Chondrocyte (in vitro differentiated cells): Measurements from ENCODE around the gene SUN1. TPM values are rescaled to one million over a fixed set of nuclear protein-coding genes. Genes with fewer than 3 reads are reported as not detected.
A peak's percentile ranks its signal among the peaks of the same experiment; 100 is the strongest.

ENCODE experiments used
- DNase-seq: peaks from one replicate; pipeline ENCODE4 v3.0.0; 2021; ENCODE audit warnings: mixed read lengths, low spot score
- H3K27ac Mint-ChIP-seq: one replicate; pipeline ENCODE4 v1.8.0; 2021; ENCODE audit warnings: mild to moderate bottlenecking, moderate library complexity, mixed read lengths; ENCODE audit not compliant: unreplicated experiment
- H3K27me3 Mint-ChIP-seq: 2 replicates; pipeline ENCODE4 v1.8.0; 2021; ENCODE audit warnings: low read depth, mixed read lengths
- H3K36me3 Mint-ChIP-seq: 2 replicates; pipeline ENCODE4 v1.8.0; 2021; ENCODE audit warnings: low read depth, mixed read lengths
- H3K4me1 Mint-ChIP-seq: 2 replicates; pipeline ENCODE4 v1.8.0; 2021; ENCODE audit warnings: low read depth, mild to moderate bottlenecking, mixed read lengths
- H3K4me3 Mint-ChIP-seq: one replicate; pipeline ENCODE4 v1.8.0; 2021; ENCODE audit warnings: mild to moderate bottlenecking, moderate library complexity, mixed read lengths; ENCODE audit not compliant: unreplicated experiment
- H3K9me3 Mint-ChIP-seq: 2 replicates; pipeline ENCODE4 v1.8.0; 2021; ENCODE audit warnings: low read depth, mixed read lengths
- total RNA-seq: library from RNA; stranded (reverse); gene quantifications from 3 replicates; pipeline ENCODE4 v1.2.1, GENCODE V29; 2021
- TF ChIP-seq, protein P1 (sequence below): fragments of 200-600 bp; sonication (generic); IDR thresholded peaks from 2 replicates; pipeline ENCODE4 v1.5.0; 2021; ENCODE audit warnings: antibody characterized with exemption, mild to moderate bottlenecking, moderate library complexity

Gene SUN1
- total RNA-seq, 1 donor from 2014 or later = 134 TPM

DNA sequence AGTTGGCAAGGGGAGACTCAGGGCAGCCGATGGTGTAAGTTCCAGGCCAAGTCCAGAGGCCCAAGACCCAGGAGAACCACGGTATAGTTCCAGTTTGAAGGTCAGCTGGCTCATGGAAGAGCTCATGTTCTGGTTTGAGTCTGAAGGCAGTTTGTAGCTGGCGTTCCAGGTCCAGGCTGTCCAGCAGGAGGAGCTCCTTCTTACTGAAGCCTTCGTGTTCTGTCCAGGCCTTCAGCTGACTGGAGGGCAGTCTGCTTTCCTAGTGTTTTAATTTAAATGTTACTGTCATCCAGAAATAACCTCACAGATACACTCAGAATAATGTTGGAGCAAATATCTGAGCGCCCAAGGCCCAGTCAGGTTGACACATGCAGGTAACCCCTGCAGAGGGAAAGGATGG lies 4.2 kb downstream of the SUN1 start:
- H3K27ac Mint-ChIP-seq = peak overlapping the region; percentile 81
- H3K36me3 Mint-ChIP-seq = peaks cover 15% of the 10 kb centered on the region
- H3K4me3 Mint-ChIP-seq = no peak overlapping the region
- peaks cover 42% of the 10 kb centered on the region for H3K4me1 Mint-ChIP-seq
- TF ChIP-seq, protein P1, sequence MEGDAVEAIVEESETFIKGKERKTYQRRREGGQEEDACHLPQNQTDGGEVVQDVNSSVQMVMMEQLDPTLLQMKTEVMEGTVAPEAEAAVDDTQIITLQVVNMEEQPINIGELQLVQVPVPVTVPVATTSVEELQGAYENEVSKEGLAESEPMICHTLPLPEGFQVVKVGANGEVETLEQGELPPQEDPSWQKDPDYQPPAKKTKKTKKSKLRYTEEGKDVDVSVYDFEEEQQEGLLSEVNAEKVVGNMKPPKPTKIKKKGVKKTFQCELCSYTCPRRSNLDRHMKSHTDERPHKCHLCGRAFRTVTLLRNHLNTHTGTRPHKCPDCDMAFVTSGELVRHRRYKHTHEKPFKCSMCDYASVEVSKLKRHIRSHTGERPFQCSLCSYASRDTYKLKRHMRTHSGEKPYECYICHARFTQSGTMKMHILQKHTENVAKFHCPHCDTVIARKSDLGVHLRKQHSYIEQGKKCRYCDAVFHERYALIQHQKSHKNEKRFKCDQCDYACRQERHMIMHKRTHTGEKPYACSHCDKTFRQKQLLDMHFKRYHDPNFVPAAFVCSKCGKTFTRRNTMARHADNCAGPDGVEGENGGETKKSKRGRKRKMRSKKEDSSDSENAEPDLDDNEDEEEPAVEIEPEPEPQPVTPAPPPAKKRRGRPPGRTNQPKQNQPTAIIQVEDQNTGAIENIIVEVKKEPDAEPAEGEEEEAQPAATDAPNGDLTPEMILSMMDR = peak; percentile 76
- no peak for DNase-seq
- no peaks in the 10 kb centered on the region for H3K9me3 Mint-ChIP-seq
- no peaks in the 10 kb centered on the region for H3K27me3 Mint-ChIP-seq

DNA sequence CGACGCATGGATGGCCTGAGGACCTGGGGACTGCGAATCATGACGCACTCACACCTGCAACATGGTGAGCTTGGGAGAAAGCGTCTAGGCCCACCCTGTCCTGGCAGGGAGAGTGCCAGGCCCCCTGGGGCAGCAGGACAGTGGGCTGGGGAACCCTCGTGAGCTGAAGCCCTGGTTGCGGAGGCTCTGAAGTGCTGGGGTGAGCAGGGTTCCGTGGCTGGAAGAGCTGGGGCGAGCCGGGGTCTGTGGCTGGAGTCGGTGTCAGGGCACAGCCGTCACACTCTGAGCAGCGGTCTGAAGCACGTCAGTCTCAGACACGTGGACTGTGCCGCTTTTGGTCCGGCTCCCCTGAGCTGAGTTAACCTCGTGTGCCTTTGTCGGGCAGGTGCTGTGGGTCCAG lies 4.7 kb downstream of the SUN1 start:
- Mint-ChIP-seq H3K36me3 (peaks cover 18% of the 10 kb centered on the region), H3K27me3 (no peaks in the 10 kb centered on the region), H3K4me1 (peaks cover 36% of the 10 kb centered on the region), H3K27ac (no peak overlapping the region), H3K9me3 (no peaks in the 10 kb centered on the region), H3K4me3 (no peak overlapping the region)
- TF ChIP-seq, protein P1 = no peak
- DNase-seq = peak; percentile 77

DNA sequence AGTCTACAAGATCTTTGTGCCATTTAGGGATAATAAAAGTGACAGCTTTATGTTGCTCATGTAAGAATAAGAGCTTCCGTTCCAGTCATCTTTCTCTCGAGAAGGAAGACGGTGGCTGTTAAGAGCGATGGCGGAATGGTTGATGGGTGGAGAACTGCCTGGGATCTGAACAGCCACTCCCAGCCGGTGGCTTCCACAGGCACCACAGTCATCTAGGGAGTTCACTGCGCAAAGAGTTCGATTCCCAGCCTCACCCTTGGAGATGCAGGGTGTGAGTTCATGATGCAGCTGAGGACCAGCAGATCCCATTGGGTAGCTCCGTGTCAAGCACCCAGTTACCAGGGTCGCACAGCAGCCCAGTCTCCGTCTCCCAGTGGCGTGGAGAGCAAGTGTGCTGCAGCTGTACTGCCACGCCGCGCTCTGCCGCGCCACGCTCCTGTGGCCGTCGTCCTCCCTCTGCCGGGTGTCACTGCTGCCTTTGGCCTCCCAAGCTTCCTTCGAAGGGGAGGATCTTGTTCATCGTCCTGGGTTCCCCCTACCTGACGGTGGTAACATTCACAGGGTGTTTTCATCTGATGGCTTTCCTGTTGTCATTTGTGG lies 7.8 kb downstream of the SUN1 start:
- Mint-ChIP-seq H3K27me3 (no peaks in the 10 kb centered on the region), H3K4me3 (no peak overlapping the region), H3K36me3 (peaks cover 30% of the 10 kb centered on the region)

DNA sequence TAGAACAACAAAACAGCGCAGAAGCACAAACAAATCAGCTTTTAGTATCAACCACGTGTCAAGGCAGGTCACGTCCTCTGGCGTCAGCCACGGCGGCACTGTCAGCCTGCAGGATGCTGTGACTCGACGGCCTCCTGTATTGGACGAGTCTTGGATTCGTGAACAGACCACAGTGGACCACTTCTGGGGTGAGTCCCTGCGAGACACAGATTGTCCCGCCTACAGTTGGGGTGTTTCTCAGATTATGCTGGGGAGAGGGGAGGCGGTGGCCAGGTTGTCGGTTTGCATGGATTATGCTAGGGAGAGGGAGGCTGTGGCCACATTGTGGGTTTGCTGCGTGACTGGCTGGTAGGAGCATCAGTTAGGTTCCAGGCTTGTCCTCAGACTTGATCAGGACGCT lies 9.7 kb downstream of the SUN1 start:
- Mint-ChIP-seq H3K27me3 (no peaks in the 10 kb centered on the region), H3K4me3 (no peak overlapping the region), H3K9me3 (no peaks in the 10 kb centered on the region), H3K36me3 (peaks cover 28% of the 10 kb centered on the region), H3K4me1 (no peaks in the 10 kb centered on the region), H3K27ac (no peak overlapping the region)
- peak; percentile 66 for DNase-seq
- TF ChIP-seq, protein P1 = no peak

More for the DNA sequence above, 7.8 kb downstream of the SUN1 start:
- Mint-ChIP-seq H3K27ac (no peak overlapping the region), H3K4me1 (peaks cover 11% of the 10 kb centered on the region), H3K9me3 (no peaks in the 10 kb centered on the region)
- peak; percentile 66 for DNase-seq
- TF ChIP-seq, protein P1 = no peak

DNA sequence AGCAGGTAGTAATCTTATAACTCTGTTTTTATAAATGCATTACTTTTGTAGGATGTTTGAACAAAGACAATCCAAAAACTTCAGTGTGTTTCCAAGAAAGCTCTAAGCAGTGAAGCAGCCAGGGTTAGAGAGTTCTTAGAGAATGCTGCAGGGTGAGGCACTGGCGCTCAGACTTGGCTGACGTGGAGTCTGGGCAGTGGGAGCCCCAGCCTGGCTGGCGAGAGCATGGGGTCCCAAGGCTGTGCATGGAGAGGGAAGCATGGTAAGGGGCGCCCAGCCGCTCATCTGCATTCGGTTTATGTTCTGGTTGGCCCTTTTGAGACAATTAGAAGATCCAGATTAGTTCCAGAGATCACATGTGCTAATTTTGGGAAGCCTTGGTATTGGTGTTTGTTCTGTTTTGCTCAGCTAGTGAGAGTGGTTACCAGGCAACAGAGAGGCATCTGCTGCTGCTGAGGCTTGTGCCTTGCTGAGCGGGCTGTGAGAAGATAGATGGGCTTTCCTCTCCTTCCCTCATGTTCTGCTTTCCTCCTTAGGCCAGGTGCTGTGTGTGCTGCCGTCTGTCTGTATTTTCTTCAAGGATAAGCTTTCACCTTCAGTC lies 10.3 kb downstream of the SUN1 start:
- H3K27ac Mint-ChIP-seq = no peak overlapping the region
- TF ChIP-seq, protein P1 = no peak
- no peaks in the 10 kb centered on the region for H3K27me3 Mint-ChIP-seq
- peaks cover 28% of the 10 kb centered on the region for H3K36me3 Mint-ChIP-seq
- DNase-seq = peak; percentile 50
- no peak overlapping the region for H3K4me3 Mint-ChIP-seq
- no peaks in the 10 kb centered on the region for H3K9me3 Mint-ChIP-seq
- H3K4me1 Mint-ChIP-seq = no peaks in the 10 kb centered on the region
